ENCODE data around the gene SLC38A10. TPM values are rescaled to one million over a fixed set of nuclear protein-coding genes. Genes with fewer than 3 reads are reported as not detected.

SLC38A10 gene
- total RNA-seq, 1 donor from 2014 or later = 261 TPM

- intact Hi-C loops (cut with DNase I) = loop anchor here (5.0 kb wide), 1 partner anchor 37 kb away; no protein-coding TSS in a partner anchor
- no peak for TF ChIP-seq CTCF (IDR thresholded peaks at IDR 0.05)
- H3K27me3 ChIP-seq = no peaks in the 10 kb centered on the region
- H3K36me3 ChIP-seq = peaks cover 22 to 23% of the 10 kb centered on the region in 2 donors
- no peak for DNase-seq (ENCODE audit: low spot score in 2 of 2)
- no peak overlapping the region for H3K27ac ChIP-seq
- no peak overlapping the region for H3K4me3 ChIP-seq
- H3K4me1 ChIP-seq = peaks cover 8 to 21% of the 10 kb centered on the region in 2 donors
- no peaks in the 10 kb centered on the region for H3K9me3 ChIP-seq
Observed at GRCh38 chr17:81289627-81290026, 5.5 kb downstream of the SLC38A10 start.

- DNase-seq (ENCODE audit: low spot score in 2 of 2) = no peak
- Histone ChIP-seq H3K4me1 (peaks cover 4 to 17% of the 10 kb centered on the region in 2 donors), H3K27me3 (no peaks in the 10 kb centered on the region), H3K9me3 (no peaks in the 10 kb centered on the region), H3K4me3 (no peak overlapping the region), H3K36me3 (peaks cover 22 to 26% of the 10 kb centered on the region in 2 donors), H3K27ac (no peak overlapping the region)
- TF ChIP-seq CTCF (IDR thresholded peaks at IDR 0.05) = no peak
- intact Hi-C loops (cut with DNase I) = no loop called here
Observed at GRCh38 chr17:81288715-81289114, 6.4 kb downstream of the SLC38A10 start.

DNA sequence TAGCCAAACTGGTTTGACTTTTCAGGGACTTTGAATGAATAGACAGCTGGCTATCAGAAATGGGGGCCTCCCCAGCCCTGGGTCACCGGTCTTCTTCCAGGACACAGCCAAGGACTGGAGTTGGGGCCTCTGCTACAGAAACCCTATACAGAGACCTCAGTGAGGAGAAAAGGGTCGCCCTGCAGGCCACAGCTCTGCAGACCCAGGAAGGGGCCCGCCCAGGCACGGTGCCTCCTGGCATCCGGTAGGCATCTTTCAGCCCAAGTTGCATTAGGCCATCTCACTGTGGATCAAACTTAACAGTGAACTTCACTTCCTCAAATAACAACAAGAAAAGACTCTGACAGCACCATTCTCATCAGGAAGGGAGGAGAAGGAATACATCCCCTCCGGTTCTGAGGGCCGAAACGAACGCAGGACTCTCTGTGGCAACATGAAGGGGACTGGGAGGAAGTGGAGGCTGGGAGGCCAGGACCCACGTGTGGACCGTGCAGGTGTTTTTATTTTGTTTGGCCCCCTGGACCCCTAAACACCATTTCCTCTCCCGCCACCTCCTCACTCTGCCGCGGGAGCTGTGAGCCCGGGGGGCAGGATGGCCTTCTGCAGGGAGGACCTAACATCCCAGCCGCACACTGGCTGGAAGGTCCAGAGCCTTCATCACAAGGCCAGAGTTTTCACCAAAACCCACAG, 7.2 kb downstream of the SLC38A10 start:
- Histone ChIP-seq H3K27ac (no peak overlapping the region), H3K36me3 (peaks cover 25 to 32% of the 10 kb centered on the region in 2 donors), H3K9me3 (no peaks in the 10 kb centered on the region), H3K4me3 (no peak overlapping the region), H3K4me1 (peaks cover 4 to 9% of the 10 kb centered on the region in 2 donors), H3K27me3 (no peaks in the 10 kb centered on the region)
- TF ChIP-seq CTCF (IDR thresholded peaks at IDR 0.05) = no peak
- intact Hi-C loops (cut with DNase I) = no loop called here
- DNase-seq (ENCODE audit: low spot score in 2 of 2) = no peak

DNA sequence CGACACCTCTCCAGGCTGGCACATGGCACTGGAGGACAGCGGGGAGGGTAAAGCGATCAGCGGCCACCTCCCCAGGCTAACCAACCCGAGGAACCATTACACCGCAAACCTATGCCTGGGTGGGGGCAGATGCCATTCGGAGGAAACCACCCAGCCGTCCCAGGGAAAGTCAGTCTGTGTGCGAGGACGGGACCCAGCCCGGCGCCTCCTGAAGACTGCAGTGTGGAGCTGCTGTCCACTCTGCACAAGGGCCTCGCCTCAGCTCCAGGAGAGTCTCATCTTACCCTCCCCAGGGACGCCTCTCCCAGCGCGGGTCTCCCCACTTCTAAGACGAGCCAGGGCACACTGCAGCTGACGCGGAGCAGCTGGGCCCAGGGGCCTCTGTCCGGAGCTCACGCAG, 8.0 kb downstream of the SLC38A10 start:
- Histone ChIP-seq H3K36me3 (peaks cover 27 to 36% of the 10 kb centered on the region in 2 donors), H3K4me3 (no peak overlapping the region), H3K9me3 (no peaks in the 10 kb centered on the region), H3K27me3 (no peaks in the 10 kb centered on the region), H3K4me1 (peaks cover under 1 to 7% of the 10 kb centered on the region in 2 donors), H3K27ac (no peak overlapping the region)
- intact Hi-C loops (cut with DNase I) = no loop called here
- no peak for DNase-seq (ENCODE audit: low spot score in 2 of 2)
- TF ChIP-seq CTCF (IDR thresholded peaks at IDR 0.05) = no peak

GRCh38 chr17:81286491-81287145, 8.5 kb downstream of the SLC38A10 start:
- no peak for DNase-seq (ENCODE audit: low spot score in 2 of 2)
- peak overlapping the region; percentile 64 to 67 for H3K27ac ChIP-seq
- no peak overlapping the region for H3K4me3 ChIP-seq
- intact Hi-C loops (cut with DNase I) = no loop called here
- no peaks in the 10 kb centered on the region for H3K9me3 ChIP-seq
- no peaks in the 10 kb centered on the region for H3K27me3 ChIP-seq
- H3K36me3 ChIP-seq = peaks cover 33 to 41% of the 10 kb centered on the region in 2 donors
- H3K4me1 ChIP-seq = peaks cover 0 to 6% of the 10 kb centered on the region in 2 donors
- no peak for TF ChIP-seq CTCF (IDR thresholded peaks at IDR 0.05)

All from ascending aorta (tissue), 2 donors.